ENCODE results near the gene TCF12.
"Not testable (repeated sequence)": the region's sequence is repeated elsewhere in the genome, so short reads cannot be mapped to it uniquely, and the experiment has no call there.

TCF12 gene

GRCh38 chr15:56953790-56954189 is 35.3 kb downstream of the TCF12 start:
- TF ChIP-seq CTCF (IDR thresholded peaks at IDR 0.05; ENCODE audit: low read depth, low read length), result no peak
- DNase-seq, result no peak

GRCh38 chr15:56955011-56955410 is 36.6 kb downstream of the TCF12 start:
- H3K4me3 ChIP-seq (ENCODE audit: low read depth, low read length); H3K9me3 ChIP-seq; H3K36me3 ChIP-seq; H3K4me1 ChIP-seq; DNase-seq; H3K27me3 ChIP-seq: not testable (repeated sequence)

More at GRCh38 chr15:56953790-56954189, 35.3 kb downstream of the TCF12 start:
- H3K9me3 ChIP-seq, result no peaks in the 10 kb centered on the region
- H3K27me3 ChIP-seq, result no peaks in the 10 kb centered on the region
- H3K4me1 ChIP-seq, result no peaks in the 10 kb centered on the region
- no peak overlapping the region for H3K4me3 ChIP-seq (ENCODE audit: low read depth, low read length)
- peaks cover 4% of the 10 kb centered on the region; the same call in 1 of the 2 replicates for H3K36me3 ChIP-seq

GRCh38 chr15:56956538-56956937 is 38.1 kb downstream of the TCF12 start:
- DNase-seq, result no peak
- Histone ChIP-seq H3K4me3 (ENCODE audit: low read depth, low read length) (no peak overlapping the region), H3K27me3 (no peaks in the 10 kb centered on the region), H3K36me3 (no peaks in the 10 kb centered on the region), H3K4me1 (no peaks in the 10 kb centered on the region), H3K9me3 (no peaks in the 10 kb centered on the region)
- no peak for TF ChIP-seq CTCF (IDR thresholded peaks at IDR 0.05; ENCODE audit: low read depth, low read length)

GRCh38 chr15:56957812-56958406 is 39.5 kb downstream of the TCF12 start:
- DNase-seq, result no peak
- no peaks in the 10 kb centered on the region for H3K27me3 ChIP-seq
- no peak overlapping the region for H3K4me3 ChIP-seq (ENCODE audit: low read depth, low read length)
- H3K36me3 ChIP-seq, result no peaks in the 10 kb centered on the region
- TF ChIP-seq CTCF (IDR thresholded peaks at IDR 0.05; ENCODE audit: low read depth, low read length), result no peak
- H3K9me3 ChIP-seq, result no peaks in the 10 kb centered on the region
- peaks cover 3% of the 10 kb centered on the region; the same call in 1 of the 2 replicates for H3K4me1 ChIP-seq

- no peak for DNase-seq
- Histone ChIP-seq H3K9me3 (no peaks in the 10 kb centered on the region), H3K36me3 (no peaks in the 10 kb centered on the region), H3K27me3 (no peaks in the 10 kb centered on the region), H3K4me1 (peaks cover 3% of the 10 kb centered on the region; the same call in 1 of the 2 replicates), H3K4me3 (ENCODE audit: low read depth, low read length) (no peak overlapping the region)
- TF ChIP-seq CTCF (IDR thresholded peaks at IDR 0.05; ENCODE audit: low read depth, low read length), result no peak
Observed at GRCh38 chr15:56959318-56959648, 40.8 kb downstream of the TCF12 start.

- TF ChIP-seq CTCF (IDR thresholded peaks at IDR 0.05; ENCODE audit: low read depth, low read length), result no peak
- Histone ChIP-seq H3K4me1 (peaks cover 3% of the 10 kb centered on the region; the same call in 1 of the 2 replicates), H3K36me3 (no peaks in the 10 kb centered on the region), H3K9me3 (no peaks in the 10 kb centered on the region), H3K4me3 (ENCODE audit: low read depth, low read length) (no peak overlapping the region), H3K27me3 (no peaks in the 10 kb centered on the region)
- DNase-seq, result no peak
Observed at GRCh38 chr15:56960116-56960515, 41.7 kb downstream of the TCF12 start.
